Measurements from ENCODE around the gene CACNB2. TPM values are rescaled to one million over a fixed set of nuclear protein-coding genes. Genes with fewer than 3 reads are reported as not detected.

The CACNB2 gene
- total RNA-seq, 4 donors from 2014 or later, result 1.6 to 13.8 (median 5.0) TPM

DNA sequence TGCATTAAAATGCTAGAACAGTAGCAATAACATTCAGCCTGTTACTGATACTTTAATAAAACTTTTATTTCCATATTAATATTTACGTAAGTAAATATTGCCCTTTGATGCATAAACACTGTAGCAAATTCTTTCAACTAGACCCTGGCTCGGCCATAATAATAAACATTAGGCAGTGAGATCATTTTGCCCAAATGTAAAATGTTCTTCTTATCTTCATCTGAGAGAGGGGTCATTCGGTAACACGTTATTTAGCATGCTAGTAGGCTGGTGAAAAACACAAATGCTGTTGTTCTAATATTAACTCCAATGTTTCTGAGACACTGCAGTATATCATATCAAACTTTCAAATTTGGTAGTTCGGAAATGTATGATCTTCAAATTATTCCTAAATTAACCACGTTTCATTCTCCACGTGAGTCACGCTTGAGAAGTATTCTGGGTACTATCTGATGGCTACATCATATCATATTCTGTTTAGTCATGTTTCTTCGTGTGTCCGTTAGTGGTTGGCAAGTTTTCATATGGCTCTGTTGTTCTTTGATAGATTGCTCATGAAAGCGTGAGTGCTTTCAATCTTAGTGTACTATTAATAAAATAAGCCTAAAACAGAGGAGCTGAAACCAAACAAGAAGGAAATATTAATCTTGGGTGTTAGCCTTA lies 365.4 kb downstream of the CACNB2 start:
- TF ChIP-seq EP300 (IDR thresholded peaks at IDR 0.05), result no peak
- TF ChIP-seq, protein P1, sequence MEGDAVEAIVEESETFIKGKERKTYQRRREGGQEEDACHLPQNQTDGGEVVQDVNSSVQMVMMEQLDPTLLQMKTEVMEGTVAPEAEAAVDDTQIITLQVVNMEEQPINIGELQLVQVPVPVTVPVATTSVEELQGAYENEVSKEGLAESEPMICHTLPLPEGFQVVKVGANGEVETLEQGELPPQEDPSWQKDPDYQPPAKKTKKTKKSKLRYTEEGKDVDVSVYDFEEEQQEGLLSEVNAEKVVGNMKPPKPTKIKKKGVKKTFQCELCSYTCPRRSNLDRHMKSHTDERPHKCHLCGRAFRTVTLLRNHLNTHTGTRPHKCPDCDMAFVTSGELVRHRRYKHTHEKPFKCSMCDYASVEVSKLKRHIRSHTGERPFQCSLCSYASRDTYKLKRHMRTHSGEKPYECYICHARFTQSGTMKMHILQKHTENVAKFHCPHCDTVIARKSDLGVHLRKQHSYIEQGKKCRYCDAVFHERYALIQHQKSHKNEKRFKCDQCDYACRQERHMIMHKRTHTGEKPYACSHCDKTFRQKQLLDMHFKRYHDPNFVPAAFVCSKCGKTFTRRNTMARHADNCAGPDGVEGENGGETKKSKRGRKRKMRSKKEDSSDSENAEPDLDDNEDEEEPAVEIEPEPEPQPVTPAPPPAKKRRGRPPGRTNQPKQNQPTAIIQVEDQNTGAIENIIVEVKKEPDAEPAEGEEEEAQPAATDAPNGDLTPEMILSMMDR (IDR thresholded peaks at IDR 0.05), result no peak
- no peak for TF ChIP-seq POLR2A (IDR thresholded peaks at IDR 0.05)
- Histone ChIP-seq H3K4me1 (no peaks in the 10 kb centered on the region), H3K36me3 (no peaks in the 10 kb centered on the region), H3K4me3 (no peak overlapping the region), H3K27ac (no peak overlapping the region), H3K9me3 (no peaks in the 10 kb centered on the region), H3K27me3 (no peaks in the 10 kb centered on the region)
- 49 to 60% methylated on average over 11 of the region's 11 CpGs for WGBS, 2 donors
- no peak for DNase-seq (ENCODE audit: low spot score in 2 of 2)

DNA sequence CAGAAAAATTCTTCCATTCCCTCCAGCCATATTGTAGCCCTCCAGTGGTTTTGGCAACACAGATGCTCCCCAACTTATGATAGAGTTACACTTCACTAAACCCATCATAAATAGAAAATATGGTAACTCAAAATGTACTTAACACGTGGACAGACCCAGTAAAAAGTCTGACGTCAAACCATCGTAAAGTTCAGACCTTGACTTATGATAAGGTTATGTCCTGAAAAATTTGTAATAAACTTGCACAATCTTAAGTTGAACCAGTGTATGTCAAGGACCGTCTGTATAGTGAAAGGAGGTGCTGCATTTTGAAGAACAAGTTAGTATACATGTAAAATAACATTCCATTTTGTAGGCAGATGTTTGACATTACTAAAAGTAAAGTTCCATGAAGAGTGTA lies 368.4 kb downstream of the CACNB2 start:
- Histone ChIP-seq H3K4me1 (no peaks in the 10 kb centered on the region), H3K9me3 (no peaks in the 10 kb centered on the region), H3K27ac (no peak overlapping the region), H3K36me3 (peaks cover 0 to 8% (median 0%) of the 10 kb centered on the region in 3 donors), H3K4me3 (no peak overlapping the region), H3K27me3 (no peaks in the 10 kb centered on the region)
- TF ChIP-seq EP300 (IDR thresholded peaks at IDR 0.05), result no peak
- no peak for TF ChIP-seq POLR2A (IDR thresholded peaks at IDR 0.05)
- TF ChIP-seq, protein P1 (IDR thresholded peaks at IDR 0.05), result no peak
- 77 to 83% methylated on average over 4 of the region's 4 CpGs for WGBS, 2 donors
- no peak for DNase-seq (ENCODE audit: low spot score in 2 of 2)

DNA sequence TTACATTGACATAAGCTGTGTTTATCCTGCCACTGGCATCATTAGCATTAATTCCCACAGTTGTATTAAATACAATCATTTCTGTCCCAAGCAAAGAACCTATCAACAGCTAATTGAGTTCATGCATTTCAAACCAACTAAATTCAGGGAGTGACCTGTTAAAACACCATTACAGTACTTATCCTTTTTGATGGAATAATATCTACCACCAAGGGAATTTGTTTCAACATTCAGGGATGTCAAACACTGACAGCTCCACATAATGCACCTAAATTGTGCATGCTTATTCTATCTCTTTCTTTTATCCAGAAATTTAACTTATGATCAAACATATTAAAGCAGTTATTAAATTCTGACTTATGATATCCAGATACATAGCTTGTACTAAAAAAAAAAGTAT lies 374.3 kb downstream of the CACNB2 start:
- no peaks in the 10 kb centered on the region for H3K4me1 ChIP-seq
- H3K27me3 ChIP-seq, result no peaks in the 10 kb centered on the region
- no peak for DNase-seq (ENCODE audit: low spot score in 2 of 2)
- TF ChIP-seq POLR2A (IDR thresholded peaks at IDR 0.05), result no peak
- no peak for TF ChIP-seq EP300 (IDR thresholded peaks at IDR 0.05)
- H3K9me3 ChIP-seq, result no peaks in the 10 kb centered on the region
- peaks cover 0 to 8% (median 0%) of the 10 kb centered on the region in 3 donors for H3K36me3 ChIP-seq
- no peak overlapping the region for H3K27ac ChIP-seq
- no peak overlapping the region for H3K4me3 ChIP-seq

DNA sequence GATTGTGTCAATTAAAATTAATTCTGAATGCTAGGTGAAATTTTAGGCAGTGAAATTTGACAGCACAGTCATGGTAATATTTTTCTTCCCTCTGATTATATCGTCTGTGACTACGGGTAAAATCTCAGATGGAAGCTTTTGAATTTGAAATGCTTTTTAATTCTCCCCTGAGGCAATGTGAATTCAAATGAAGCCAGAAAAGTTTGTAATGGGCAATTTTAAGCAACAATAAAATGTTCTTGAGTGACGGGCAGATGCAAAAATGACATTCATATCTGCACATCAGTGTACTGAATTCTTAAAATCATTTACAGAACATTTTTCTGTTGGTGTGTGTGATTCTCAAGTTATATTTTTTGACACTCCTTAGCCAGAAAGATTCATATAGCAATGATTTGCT lies 376.6 kb downstream of the CACNB2 start:
- H3K27me3 ChIP-seq, result no peaks in the 10 kb centered on the region
- H3K9me3 ChIP-seq, result no peaks in the 10 kb centered on the region
- no peak for DNase-seq (ENCODE audit: low spot score in 2 of 2)
- no peaks in the 10 kb centered on the region for H3K4me1 ChIP-seq
- no peak for TF ChIP-seq POLR2A (IDR thresholded peaks at IDR 0.05)
- TF ChIP-seq, protein P1 (IDR thresholded peaks at IDR 0.05), result no peak
- no peak overlapping the region for H3K27ac ChIP-seq
- no peak overlapping the region for H3K4me3 ChIP-seq
- 50 to 52% methylated on average over 3 of the region's 3 CpGs for WGBS, 2 donors
- peaks cover 0 to 8% (median 0%) of the 10 kb centered on the region in 3 donors for H3K36me3 ChIP-seq

DNA sequence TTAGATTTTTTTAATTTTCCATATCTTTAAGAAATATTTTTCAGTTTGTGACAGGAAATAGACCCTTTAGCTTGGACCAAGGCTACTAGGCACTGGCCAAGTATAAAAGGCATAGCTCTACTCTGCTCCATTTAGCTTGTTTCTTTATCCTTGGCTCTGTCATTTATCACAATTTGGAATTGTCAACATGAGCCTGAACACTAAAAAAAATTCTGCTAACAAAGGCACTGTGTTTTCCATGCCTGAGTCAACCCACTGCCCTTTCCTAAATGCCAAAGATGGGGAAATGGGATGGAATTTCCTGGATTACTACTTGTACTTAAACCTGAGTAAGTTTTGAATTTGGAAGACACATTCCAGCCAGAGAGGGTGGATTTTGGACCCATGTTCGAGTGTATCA lies 382.8 kb downstream of the CACNB2 start:
- H3K4me3 ChIP-seq, result no peak overlapping the region
- peaks cover 0 to 4% (median 0%) of the 10 kb centered on the region in 4 donors for H3K4me1 ChIP-seq
- H3K27me3 ChIP-seq, result no peaks in the 10 kb centered on the region
- DNase-seq (ENCODE audit: low spot score in 2 of 2), result no peak
- no peaks in the 10 kb centered on the region for H3K36me3 ChIP-seq
- H3K9me3 ChIP-seq, result no peaks in the 10 kb centered on the region
- TF ChIP-seq, protein P1 (IDR thresholded peaks at IDR 0.05), result no peak
- TF ChIP-seq EP300 (IDR thresholded peaks at IDR 0.05) (no peak), POLR2A (IDR thresholded peaks at IDR 0.05) (no peak)
- peak overlapping the region in 1 of 4 donors; percentile 68 for H3K27ac ChIP-seq
- 42 to 50% methylated on average over 1 of the region's 1 CpG for WGBS, 2 donors

Data from tibial nerve (tissue), 4 donors.